SU-DHL-6 (cell line): ENCODE data around the gene WIPF1.

Experiments
- CTCF ChIP-seq: fragments of 200-600 bp; sonication (generic); IDR thresholded peaks from one replicate; pipeline ENCODE4 v1.5.1; 2017; ENCODE audit warnings: antibody characterized with exemption, mild to moderate bottlenecking, low read length, moderate library complexity; ENCODE audit not compliant: insufficient read depth, poor library complexity, severe bottlenecking
- EZH2phosphoT487 ChIP-seq: fragments of 200-600 bp; sonication (generic), shearing (Covaris generic); conservative IDR thresholded peaks from 2 replicates; pipeline ENCODE4 v1.6.1; 2018; ENCODE audit warnings: mild to moderate bottlenecking, antibody characterized with exemption, low read length, moderate library complexity, mixed read lengths

- TF ChIP-seq CTCF (no peak), EZH2phosphoT487 (no peak)
Observed at GRCh38 chr2:174645296-174645695, 47.7 kb upstream of the WIPF1 start.
